HG02588 (cell line): ENCODE measurements around the gene TRIM25.

Experiments
- ATAC-seq: cut with Tn5 transposase; IDR thresholded peaks from one replicate; pipeline ENCODE4 v1.9.1; 2021; ENCODE audit warnings: mild to moderate bottlenecking, moderate library complexity; ENCODE audit not compliant: unreplicated experiment

TRIM25 gene

DNA sequence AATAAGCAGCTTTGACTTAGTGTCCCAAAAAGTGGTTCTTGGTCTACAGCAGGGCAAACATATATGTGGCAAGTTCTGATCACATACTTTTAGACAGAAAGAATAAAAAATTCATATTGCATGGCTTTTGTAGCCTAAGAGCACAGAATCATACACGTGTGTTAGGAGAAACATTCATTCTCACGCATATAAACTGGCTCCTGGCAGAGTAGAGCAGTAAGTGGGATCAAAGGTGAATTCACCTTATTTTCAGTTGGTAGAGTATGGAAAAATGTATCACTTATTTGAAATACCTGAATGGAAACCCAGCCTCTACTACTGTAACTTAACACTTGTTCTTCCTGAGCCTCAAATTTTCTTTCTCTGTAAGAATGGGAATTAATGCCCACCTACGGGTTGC is 45.1 kb downstream of the TRIM25 start:
- ATAC-seq, result no peak

GRCh38 chr17:56867948-56868376 is 45.9 kb downstream of the TRIM25 start:
- no peak for ATAC-seq

- no peak for ATAC-seq
These were observed 47.4 kb downstream of the TRIM25 start for GRCh38 chr17:56866496-56866895.

- ATAC-seq, result no peak
These were observed 47.8 kb downstream of the TRIM25 start for GRCh38 chr17:56866076-56866475.

DNA sequence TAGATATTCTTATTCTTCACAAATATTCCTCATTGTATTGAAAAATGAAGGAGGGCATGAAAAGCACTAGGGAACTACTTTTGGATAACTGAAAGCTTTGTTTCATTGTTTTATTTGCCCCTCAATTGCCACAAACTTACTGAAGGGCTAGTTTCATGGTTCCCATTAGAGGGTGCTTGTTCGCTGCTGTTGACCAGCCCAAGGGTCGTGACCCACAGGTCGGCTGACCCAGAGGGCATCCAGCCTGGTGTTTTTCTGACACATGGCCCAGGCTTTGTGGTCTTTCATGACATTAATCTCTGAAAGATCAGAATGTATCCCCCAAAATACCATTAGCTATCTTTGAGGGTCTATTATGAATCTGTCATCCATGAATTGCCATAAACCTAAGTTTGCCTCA is 49.9 kb downstream of the TRIM25 start:
- no peak for ATAC-seq

GRCh38 chr17:56861899-56862298 is 52.0 kb downstream of the TRIM25 start:
- ATAC-seq, result no peak

GRCh38 chr17:56851008-56851407 is 62.8 kb downstream of the TRIM25 start:
- ATAC-seq, result no peak

GRCh38 chr17:56850591-56850990 is 63.3 kb downstream of the TRIM25 start:
- no peak for ATAC-seq

- no peak for ATAC-seq
These were observed 64.7 kb downstream of the TRIM25 start for GRCh38 chr17:56849131-56849530.

- no peak for ATAC-seq
These were observed 66.7 kb downstream of the TRIM25 start for GRCh38 chr17:56847106-56847505.

GRCh38 chr17:56845934-56846333 is 67.9 kb downstream of the TRIM25 start:
- ATAC-seq, result no peak

- no peak for ATAC-seq
These were observed 71.3 kb downstream of the TRIM25 start for GRCh38 chr17:56842577-56842976.

DNA sequence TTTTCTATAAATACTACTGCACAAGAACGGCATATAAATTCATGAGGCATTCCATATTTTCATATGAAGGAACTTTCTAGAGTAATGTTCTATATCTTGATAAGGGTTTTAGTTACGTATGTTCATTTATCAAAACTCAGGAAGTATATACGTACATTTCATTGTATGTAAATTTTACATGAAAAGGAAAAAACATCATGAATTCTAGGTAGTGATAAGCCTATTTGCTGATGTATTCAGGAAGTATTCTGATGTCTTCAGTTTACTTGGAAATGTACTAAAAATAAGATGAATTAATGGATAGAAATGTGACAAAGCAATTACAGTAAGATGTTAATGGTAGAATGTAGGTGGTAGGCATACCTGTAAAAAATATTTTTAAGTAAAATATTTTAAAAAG is 75.2 kb downstream of the TRIM25 start:
- ATAC-seq, result no peak
